SU-DHL-6 (cell line): Measurements from ENCODE around the gene VAC14.

ENCODE experiments used
- H2AFZ ChIP-seq: fragments of 200-600 bp; sonication (generic); 2 replicates; pipeline ENCODE4 v1.6.1; 2014; ENCODE audit warnings: low read depth, mild to moderate bottlenecking, moderate library complexity, mixed read lengths, antibody characterized with exemption, low read length; ENCODE audit not compliant: severe bottlenecking
- H3F3A ChIP-seq: fragments of 200-600 bp; shearing (Covaris generic); 2 replicates; pipeline ENCODE4 v1.6.0; 2016; ENCODE audit warnings: antibody characterized with exemption, mild to moderate bottlenecking; ENCODE audit not compliant: insufficient read depth
- H3K27ac ChIP-seq: fragments of 200-600 bp; sonication (generic); 2 replicates; pipeline ENCODE4 v1.5.1; 2016; ENCODE audit warnings: low read depth, mild to moderate bottlenecking, low read length, moderate library complexity, mixed read lengths
- H3K27me3 ChIP-seq: fragments of 200-600 bp; sonication (generic), shearing (Covaris generic); 2 replicates; pipeline ENCODE4 v1.6.0; 2014; ENCODE audit warnings: mild to moderate bottlenecking, low read length
- H3K36me3 ChIP-seq: fragments of 200-600 bp; sonication (generic); 2 replicates; pipeline ENCODE4 v1.6.1; 2014; ENCODE audit warnings: mild to moderate bottlenecking, low read length, mixed read lengths
- H3K4me2 ChIP-seq: fragments of 300-600, 200-600 bp; shearing (Covaris generic), sonication (generic); 2 replicates; pipeline ENCODE4 v1.6.0; 2014; ENCODE audit warnings: low read length, low read depth, mild to moderate bottlenecking; ENCODE audit not compliant: poor library complexity, severe bottlenecking
- H3K4me3 ChIP-seq: fragments of 200-600 bp; sonication (generic); 2 replicates; pipeline ENCODE4 v1.5.1; 2014; ENCODE audit warnings: antibody characterized with exemption, low read length, mild to moderate bottlenecking, mixed read lengths; ENCODE audit not compliant: insufficient read depth, poor library complexity, severe bottlenecking
- H3K79me2 ChIP-seq: fragments of 200-600 bp; sonication (generic); 2 replicates; pipeline ENCODE4 v1.6.1; 2014; ENCODE audit warnings: mild to moderate bottlenecking, low read length, moderate library complexity; ENCODE audit not compliant: insufficient read depth
- H3K9ac ChIP-seq: fragments of 200-600 bp; sonication (generic); 2 replicates; pipeline ENCODE4 v1.7.0; 2014; ENCODE audit warnings: mild to moderate bottlenecking, low read length
- H3K9me2 ChIP-seq: fragments of 200-600 bp; sonication (generic); replicated peaks from 2 replicates; pipeline ENCODE4 v1.6.1; 2014; ENCODE audit warnings: low read length; ENCODE audit not compliant: insufficient read depth
- H3K9me3 ChIP-seq: fragments of 200-600 bp; sonication (generic); 2 replicates; pipeline ENCODE4 v1.6.1; 2014; ENCODE audit warnings: low read length, mixed read lengths; ENCODE audit not compliant: insufficient read depth
- H4K20me1 ChIP-seq: fragments of 200-600 bp; sonication (generic); 2 replicates; pipeline ENCODE4 v1.6.1; 2014; ENCODE audit warnings: low read depth, mild to moderate bottlenecking, antibody characterized with exemption, low read length, moderate library complexity, mixed read lengths
- CTCF ChIP-seq: fragments of 200-600 bp; sonication (generic); IDR thresholded peaks from one replicate; pipeline ENCODE4 v1.5.1; 2017; ENCODE audit warnings: antibody characterized with exemption, mild to moderate bottlenecking, low read length, moderate library complexity; ENCODE audit not compliant: insufficient read depth, poor library complexity, severe bottlenecking
- EZH2phosphoT487 ChIP-seq: fragments of 200-600 bp; sonication (generic), shearing (Covaris generic); conservative IDR thresholded peaks from 2 replicates; pipeline ENCODE4 v1.6.1; 2018; ENCODE audit warnings: mild to moderate bottlenecking, antibody characterized with exemption, low read length, moderate library complexity, mixed read lengths

Gene VAC14

GRCh38 chr16:70730031-70730430, 70.9 kb downstream of the VAC14 start:
- TF ChIP-seq CTCF (no peak), EZH2phosphoT487 (no peak)
- Histone ChIP-seq H3K9me3 (no peaks in the 10 kb centered on the region), H3K27ac (no peak overlapping the region), H3K4me2 (no peak overlapping the region), H3F3A (no peaks in the 10 kb centered on the region), H4K20me1 (no peaks in the 10 kb centered on the region), H3K27me3 (no peaks in the 10 kb centered on the region), H2AFZ (no peak overlapping the region), H3K4me3 (no peak overlapping the region), H3K36me3 (no peaks in the 10 kb centered on the region), H3K79me2 (no peaks in the 10 kb centered on the region), H3K9me2 (no peaks in the 10 kb centered on the region), H3K9ac (no peak overlapping the region)

GRCh38 chr16:70729292-70729691, 71.7 kb downstream of the VAC14 start:
- H3K9ac ChIP-seq = no peak overlapping the region
- no peak overlapping the region for H3K27ac ChIP-seq
- no peaks in the 10 kb centered on the region for H4K20me1 ChIP-seq
- H3K9me2 ChIP-seq = no peaks in the 10 kb centered on the region
- no peak overlapping the region for H3K4me3 ChIP-seq
- H3K4me2 ChIP-seq = no peak overlapping the region
- no peaks in the 10 kb centered on the region for H3K79me2 ChIP-seq
- no peak overlapping the region for H2AFZ ChIP-seq
- H3K36me3 ChIP-seq = no peaks in the 10 kb centered on the region
- H3K9me3 ChIP-seq = no peaks in the 10 kb centered on the region
- no peak for TF ChIP-seq EZH2phosphoT487
- TF ChIP-seq CTCF = no peak
- H3K27me3 ChIP-seq = no peaks in the 10 kb centered on the region
- no peaks in the 10 kb centered on the region for H3F3A ChIP-seq

GRCh38 chr16:70728150-70728549, 72.8 kb downstream of the VAC14 start:
- Histone ChIP-seq H3K79me2 (no peaks in the 10 kb centered on the region), H3K27me3 (no peaks in the 10 kb centered on the region), H2AFZ (no peak overlapping the region), H3F3A (no peaks in the 10 kb centered on the region), H3K9ac (no peak overlapping the region), H3K9me2 (no peaks in the 10 kb centered on the region), H3K36me3 (no peaks in the 10 kb centered on the region), H3K4me2 (no peak overlapping the region), H3K4me3 (no peak overlapping the region), H3K9me3 (no peaks in the 10 kb centered on the region), H4K20me1 (no peaks in the 10 kb centered on the region), H3K27ac (no peak overlapping the region)
- TF ChIP-seq CTCF = no peak
- no peak for TF ChIP-seq EZH2phosphoT487
